ENCODE data around the gene MAML3.

Gene MAML3

GRCh38 chr4:139799615-139800014 lies 354.4 kb downstream of the MAML3 start:
- no peak for TF ChIP-seq TAF1 (IDR thresholded peaks at IDR 0.05; ENCODE audit: borderline replicate concordance, insufficient read depth, low read length)
- TF ChIP-seq SIN3A (IDR thresholded peaks at IDR 0.05; ENCODE audit: borderline replicate concordance, insufficient read depth, low read length), result no peak
- TF ChIP-seq POLR2AphosphoS5 (IDR thresholded peaks at IDR 0.05; ENCODE audit: low read depth, low read length), result no peak
- no peak for TF ChIP-seq FOXP2 (optimal IDR thresholded peaks at IDR 0.05; ENCODE audit: borderline replicate concordance, extremely low read depth, extremely low read length, insufficient read depth)
- TF ChIP-seq REST (IDR thresholded peaks at IDR 0.05; ENCODE audit: insufficient read depth in 1 of 2, low read depth in 2 of 2, low read length in 2 of 2), result no peak

- TF ChIP-seq TAF1 (IDR thresholded peaks at IDR 0.05; ENCODE audit: borderline replicate concordance, insufficient read depth, low read length) (no peak), SIN3A (IDR thresholded peaks at IDR 0.05; ENCODE audit: borderline replicate concordance, insufficient read depth, low read length) (no peak), REST (IDR thresholded peaks at IDR 0.05; ENCODE audit: insufficient read depth in 1 of 2, low read depth in 2 of 2, low read length in 2 of 2) (no peak), FOXP2 (optimal IDR thresholded peaks at IDR 0.05; ENCODE audit: borderline replicate concordance, extremely low read depth, extremely low read length, insufficient read depth) (no peak), POLR2AphosphoS5 (IDR thresholded peaks at IDR 0.05; ENCODE audit: low read depth, low read length) (no peak)
Measured at GRCh38 chr4:139798456-139798855, 355.5 kb downstream of the MAML3 start.

- TF ChIP-seq FOXP2 (optimal IDR thresholded peaks at IDR 0.05; ENCODE audit: borderline replicate concordance, extremely low read depth, extremely low read length, insufficient read depth) (no peak), POLR2AphosphoS5 (IDR thresholded peaks at IDR 0.05; ENCODE audit: low read depth, low read length) (no peak), SIN3A (IDR thresholded peaks at IDR 0.05; ENCODE audit: borderline replicate concordance, insufficient read depth, low read length) (no peak), REST (IDR thresholded peaks at IDR 0.05; ENCODE audit: insufficient read depth in 1 of 2, low read depth in 2 of 2, low read length in 2 of 2) (no peak)
Measured at GRCh38 chr4:139797287-139797686, 356.7 kb downstream of the MAML3 start.

GRCh38 chr4:139795527-139796314 lies 358.3 kb downstream of the MAML3 start:
- TF ChIP-seq TAF1 (IDR thresholded peaks at IDR 0.05; ENCODE audit: borderline replicate concordance, insufficient read depth, low read length), result no peak
- no peak for TF ChIP-seq REST (IDR thresholded peaks at IDR 0.05; ENCODE audit: insufficient read depth in 1 of 2, low read depth in 2 of 2, low read length in 2 of 2)
- no peak for TF ChIP-seq POLR2AphosphoS5 (IDR thresholded peaks at IDR 0.05; ENCODE audit: low read depth, low read length)
- TF ChIP-seq SIN3A (IDR thresholded peaks at IDR 0.05; ENCODE audit: borderline replicate concordance, insufficient read depth, low read length), result no peak
- no peak for TF ChIP-seq FOXP2 (optimal IDR thresholded peaks at IDR 0.05; ENCODE audit: borderline replicate concordance, extremely low read depth, extremely low read length, insufficient read depth)
